WI38 (cell line): ENCODE data around the gene MMP17.

ENCODE experiments used
- H3K4me3 ChIP-seq: 2 replicates; pipeline ENCODE4 v1.5.1; 2011; ENCODE audit warnings: low read depth, mild to moderate bottlenecking, control low read depth, low read length
- CTCF ChIP-seq: IDR thresholded peaks from 2 replicates; pipeline ENCODE4 v1.5.1; 2012; ENCODE audit warnings: low read depth, mild to moderate bottlenecking, control low read depth, low read length

Gene MMP17

GRCh38 chr12:131795064-131795463, 33.1 kb upstream of the MMP17 start:
- TF ChIP-seq CTCF: no peak
- H3K4me3 ChIP-seq: no peak overlapping the region

GRCh38 chr12:131795690-131796410, 32.3 kb upstream of the MMP17 start:
- no peak for TF ChIP-seq CTCF
- no peak overlapping the region for H3K4me3 ChIP-seq

GRCh38 chr12:131796411-131796736, 31.8 kb upstream of the MMP17 start:
- TF ChIP-seq CTCF: no peak
- H3K4me3 ChIP-seq: no peak overlapping the region

- H3K4me3 ChIP-seq: no peak overlapping the region
- TF ChIP-seq CTCF: no peak
Measured at GRCh38 chr12:131796754-131797587, 31.2 kb upstream of the MMP17 start.

GRCh38 chr12:131797588-131797934, 30.6 kb upstream of the MMP17 start:
- H3K4me3 ChIP-seq: no peak overlapping the region
- TF ChIP-seq CTCF: no peak

- no peak overlapping the region for H3K4me3 ChIP-seq
- no peak for TF ChIP-seq CTCF
Measured at GRCh38 chr12:131799195-131799594, 29.0 kb upstream of the MMP17 start.
